Measurements from ENCODE around the gene ECT2. TPM values are rescaled to one million over a fixed set of nuclear protein-coding genes. Genes with fewer than 3 reads are reported as not detected.

ECT2 gene
- total and polyA plus RNA-seq, 7 experiments from 2014 or later: 1.3 to 41.2 (median 1.9) TPM

DNA sequence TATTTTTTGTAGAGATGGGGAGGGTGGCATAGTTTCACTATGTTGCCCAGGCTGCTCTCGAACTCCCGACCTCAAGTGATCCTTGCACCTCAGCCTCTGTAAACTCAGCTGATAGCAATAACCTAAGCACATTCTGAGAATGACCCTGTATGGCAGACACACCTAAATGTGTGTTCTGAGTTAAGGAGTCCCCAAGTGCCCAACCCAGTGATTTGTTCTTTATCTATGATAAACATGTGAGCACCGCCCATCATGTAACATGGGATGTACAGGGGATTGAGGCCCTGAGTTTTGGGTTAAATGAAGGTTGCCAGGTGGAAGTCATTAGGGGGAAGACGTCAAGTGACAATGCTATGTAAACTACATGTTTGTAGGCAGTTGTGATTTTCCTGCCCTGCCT, 45.4 kb upstream of the ECT2 start:
- intact Hi-C loops (cut with micrococcal nuclease): no loop called here
- DNase-seq (no peak), ATAC-seq (no peak)
- Histone ChIP-seq H3K4me3 (ENCODE audit: low read length) (no peak overlapping the region), H3K9me3 (ENCODE audit: control insufficient read depth in 2 of 3, low read length in 3 of 3) (no peaks in the 10 kb centered on the region), H3K36me3 (ENCODE audit: control insufficient read depth in 2 of 3, insufficient read depth in 3 of 3, low read length in 3 of 3) (no peaks in the 10 kb centered on the region), H3K27me3 (ENCODE audit: control insufficient read depth in 2 of 2, insufficient read depth in 2 of 2, low read length in 2 of 2) (no peaks in the 10 kb centered on the region), H3K4me1 (ENCODE audit: control insufficient read depth in 2 of 2, insufficient read depth in 2 of 2, low read length in 2 of 2) (peaks cover 5 to 13% of the 10 kb centered on the region in 2 donors), H3K27ac (ENCODE audit: low read depth, low read length) (no peak overlapping the region)
- Mint-ChIP-seq H3K4me1 (peaks cover 16 to 27% (median 18%) of the 10 kb centered on the region in 7 donors), H3K9me3 (no peaks in the 10 kb centered on the region), H3K36me3 (peaks cover 0 to 9% (median 0%) of the 10 kb centered on the region in 5 donors), H3K27ac (peak overlapping the region in 1 of 9 donors; percentile 59), H3K4me3 (no peak overlapping the region), H3K27me3 (peaks cover 0 to 2% (median 0%) of the 10 kb centered on the region in 5 donors)
- POLR2A ChIA-PET: no interaction called here
- CTCF ChIA-PET: no interaction called here

DNA sequence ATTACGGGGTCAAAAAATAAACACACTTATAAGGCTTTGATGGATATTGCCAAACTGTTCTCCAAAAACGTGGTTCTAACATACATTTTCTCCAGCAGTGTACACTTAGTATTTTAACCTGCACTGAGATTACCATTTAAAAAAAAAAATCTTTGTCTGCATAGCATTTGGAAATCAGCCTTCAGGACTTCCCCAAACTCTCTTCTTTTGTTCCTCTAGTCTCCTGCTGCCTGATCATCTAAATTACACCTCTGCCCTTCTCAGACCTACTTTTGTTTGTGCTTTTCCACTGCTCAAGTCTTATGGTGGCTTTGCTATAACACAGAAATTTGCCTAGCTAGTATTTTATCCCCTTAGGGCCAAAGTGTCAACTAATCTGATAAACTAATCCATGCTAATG, 43.5 kb upstream of the ECT2 start:
- ChIA-PET POLR2A (interaction anchor here (0.7 kb wide), 1 partner anchor 1209 kb away, joined by 3 read pairs; no protein-coding TSS in a partner anchor), CTCF (no interaction called here)
- peaks cover 5 to 13% of the 10 kb centered on the region in 2 donors for H3K4me1 ChIP-seq (ENCODE audit: control insufficient read depth in 2 of 2, insufficient read depth in 2 of 2, low read length in 2 of 2)
- Mint-ChIP-seq H3K4me1 (peaks cover 15 to 34% (median 22%) of the 10 kb centered on the region in 7 donors), H3K27me3 (peaks cover 0 to 5% (median 0%) of the 10 kb centered on the region in 5 donors), H3K4me3 (no peak overlapping the region), H3K36me3 (peaks cover 0 to under 1% (median 0%) of the 10 kb centered on the region in 5 donors), H3K27ac (no peak overlapping the region), H3K9me3 (no peaks in the 10 kb centered on the region)
- ATAC-seq (no peak), DNase-seq (no peak)
- no peak overlapping the region for H3K27ac ChIP-seq (ENCODE audit: low read depth, low read length)
- no peaks in the 10 kb centered on the region for H3K27me3 ChIP-seq (ENCODE audit: control insufficient read depth in 2 of 2, insufficient read depth in 2 of 2, low read length in 2 of 2)
- H3K36me3 ChIP-seq (ENCODE audit: control insufficient read depth in 2 of 3, insufficient read depth in 3 of 3, low read length in 3 of 3): no peaks in the 10 kb centered on the region
- H3K9me3 ChIP-seq (ENCODE audit: control insufficient read depth in 2 of 3, low read length in 3 of 3): no peaks in the 10 kb centered on the region
- intact Hi-C loops (cut with micrococcal nuclease): no loop called here
- no peak overlapping the region for H3K4me3 ChIP-seq (ENCODE audit: low read length)

DNA sequence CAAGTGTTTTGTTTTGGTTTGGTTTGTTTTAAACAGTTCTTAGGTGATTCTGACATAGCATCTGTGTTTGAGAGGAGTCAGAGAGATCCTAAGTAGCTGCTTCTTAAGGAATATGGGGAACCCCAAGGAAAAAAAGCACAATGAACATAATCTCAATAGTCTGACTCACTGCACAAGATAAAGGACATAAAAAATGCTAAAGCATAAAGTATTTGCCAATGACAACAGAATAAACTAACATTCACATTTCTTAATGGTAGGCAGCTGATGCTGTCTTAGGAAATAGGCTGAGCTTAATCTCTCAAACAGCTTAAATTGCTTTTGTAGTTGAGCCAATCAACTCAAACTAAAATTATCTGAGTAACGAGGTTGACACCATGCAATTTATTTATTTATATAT, 42.6 kb upstream of the ECT2 start:
- ATAC-seq (no peak), DNase-seq (no peak)
- Histone ChIP-seq H3K36me3 (ENCODE audit: control insufficient read depth in 2 of 3, insufficient read depth in 3 of 3, low read length in 3 of 3) (no peaks in the 10 kb centered on the region), H3K27ac (ENCODE audit: low read depth, low read length) (no peak overlapping the region), H3K9me3 (ENCODE audit: control insufficient read depth in 2 of 3, low read length in 3 of 3) (no peaks in the 10 kb centered on the region), H3K4me3 (ENCODE audit: low read length) (no peak overlapping the region), H3K4me1 (ENCODE audit: control insufficient read depth in 2 of 2, insufficient read depth in 2 of 2, low read length in 2 of 2) (peaks cover 5 to 13% of the 10 kb centered on the region in 2 donors), H3K27me3 (ENCODE audit: control insufficient read depth in 2 of 2, insufficient read depth in 2 of 2, low read length in 2 of 2) (no peaks in the 10 kb centered on the region)
- Mint-ChIP-seq H3K9me3 (no peaks in the 10 kb centered on the region), H3K36me3 (no peaks in the 10 kb centered on the region), H3K27me3 (peaks cover 0 to 10% (median 0%) of the 10 kb centered on the region in 5 donors), H3K4me3 (no peak overlapping the region), H3K4me1 (peaks cover 14 to 34% (median 21%) of the 10 kb centered on the region in 7 donors), H3K27ac (peak overlapping the region in 1 of 9 donors; percentile 25)
- intact Hi-C loops (cut with micrococcal nuclease): no loop called here
- ChIA-PET POLR2A (no interaction called here), CTCF (interaction anchor here (1.1 kb wide), 1 partner anchor 34 kb away, joined by 3 read pairs; no protein-coding TSS in a partner anchor)

DNA sequence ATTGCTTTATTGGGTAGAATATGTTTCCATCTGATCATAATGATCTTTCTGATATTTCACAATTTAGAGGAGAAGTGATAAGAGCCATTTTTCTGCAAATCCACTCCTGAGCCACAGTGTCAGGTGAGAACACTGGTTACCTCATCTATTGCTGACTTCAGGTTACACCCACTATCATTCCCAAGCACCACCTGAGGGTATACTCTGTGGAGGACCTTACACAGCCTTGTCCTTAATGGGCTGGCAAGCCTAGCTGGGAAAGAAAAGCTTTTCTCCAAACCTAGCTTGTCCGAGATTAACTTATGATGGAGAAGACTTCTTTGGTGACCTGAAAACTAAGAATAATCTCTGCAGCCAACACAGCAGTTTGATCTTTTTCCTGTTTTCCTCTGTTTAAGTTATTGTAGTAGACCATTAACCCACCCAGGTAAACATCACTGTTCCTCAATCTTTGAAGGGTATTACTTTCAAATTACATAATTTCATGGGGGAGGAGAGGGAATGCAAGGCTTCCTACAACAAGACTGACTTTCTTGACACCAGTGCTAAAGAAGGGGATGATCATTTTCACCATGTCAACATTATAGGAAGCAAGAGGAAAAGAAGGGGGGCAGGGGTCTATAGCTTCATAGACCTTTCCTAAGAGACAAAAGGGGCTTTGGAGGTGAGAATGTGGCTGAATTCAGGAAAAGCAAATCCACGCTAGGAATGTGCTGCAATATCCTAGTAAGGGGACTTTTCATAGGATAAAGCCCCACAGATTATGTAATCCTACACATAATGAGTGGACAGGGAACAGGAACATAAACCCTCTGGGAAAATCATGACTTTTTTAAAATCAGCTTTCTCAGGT, 41.4 kb upstream of the ECT2 start:
- Histone ChIP-seq H3K4me3 (ENCODE audit: low read length) (peak overlapping the region; percentile 90), H3K27ac (ENCODE audit: low read depth, low read length) (no peak overlapping the region), H3K4me1 (ENCODE audit: control insufficient read depth in 2 of 2, insufficient read depth in 2 of 2, low read length in 2 of 2) (peaks cover 5 to 13% of the 10 kb centered on the region in 2 donors), H3K9me3 (ENCODE audit: control insufficient read depth in 2 of 3, low read length in 3 of 3) (no peaks in the 10 kb centered on the region), H3K27me3 (ENCODE audit: control insufficient read depth in 2 of 2, insufficient read depth in 2 of 2, low read length in 2 of 2) (no peaks in the 10 kb centered on the region), H3K36me3 (ENCODE audit: control insufficient read depth in 2 of 3, insufficient read depth in 3 of 3, low read length in 3 of 3) (no peaks in the 10 kb centered on the region)
- H3K27me3 Mint-ChIP-seq: peaks cover 0 to 17% (median 0%) of the 10 kb centered on the region in 5 donors
- ChIA-PET POLR2A (interaction anchor here (0.6 kb wide), 1 partner anchor 12 kb away, joined by 3 read pairs; no protein-coding TSS in a partner anchor), CTCF (interaction anchor here (1.1 kb wide), 1 partner anchor 36 kb away, joined by 3 read pairs; no protein-coding TSS in a partner anchor)
- H3K9me3 Mint-ChIP-seq: no peaks in the 10 kb centered on the region
- DNase-seq (no peak), ATAC-seq (no peak)
- H3K4me3 Mint-ChIP-seq: peak overlapping the region; percentile 49 to 98 (median 97)
- intact Hi-C loops (cut with micrococcal nuclease): no loop called here
- H3K4me1 Mint-ChIP-seq: peaks cover 14 to 29% (median 21%) of the 10 kb centered on the region in 7 donors
- H3K36me3 Mint-ChIP-seq: no peaks in the 10 kb centered on the region
- H3K27ac Mint-ChIP-seq: peak overlapping the region in 1 of 9 donors; percentile 82

DNA sequence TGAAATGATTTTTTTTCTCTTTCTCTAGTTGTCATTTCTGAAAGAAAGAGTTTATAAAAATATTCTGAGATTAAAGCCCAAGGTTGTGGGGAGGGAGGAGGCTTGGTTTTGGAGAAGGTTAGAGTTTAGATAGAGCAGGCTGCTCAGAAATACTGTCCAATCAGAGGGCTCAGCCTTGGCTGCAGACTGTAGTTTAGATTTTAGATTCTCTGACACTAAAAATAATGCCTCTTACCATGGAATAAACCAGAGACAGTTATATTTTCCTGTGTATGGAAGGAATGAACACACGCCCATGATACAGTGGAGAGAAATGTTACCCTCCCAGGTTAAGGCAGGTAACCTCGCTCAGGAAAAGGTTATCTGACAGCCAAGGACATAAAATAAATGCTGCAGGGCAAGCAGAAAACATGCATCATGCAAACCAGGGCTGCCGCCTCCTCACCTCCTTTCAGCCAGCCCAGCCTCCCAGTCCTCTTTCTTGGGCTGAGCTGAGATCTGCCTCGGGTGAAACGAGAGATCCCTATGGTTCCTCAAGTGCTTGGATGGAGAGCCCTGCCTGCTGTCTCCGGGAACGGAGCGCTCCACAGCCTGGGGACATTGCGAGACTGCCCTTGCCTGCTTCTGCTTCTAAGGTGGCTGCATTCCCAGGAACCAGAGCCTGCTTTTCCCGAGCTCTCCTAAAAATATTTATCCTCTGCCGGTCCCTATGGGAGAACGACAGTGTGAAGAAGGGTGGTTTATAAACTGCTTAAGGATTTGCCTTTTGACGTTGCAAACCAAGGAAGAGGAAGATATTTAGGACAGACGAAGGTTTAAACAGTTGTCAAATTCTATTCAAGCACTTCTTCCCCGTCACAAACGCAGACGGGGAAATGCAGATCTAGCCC, 40.5 kb upstream of the ECT2 start:
- H3K27ac ChIP-seq (ENCODE audit: low read depth, low read length): peak overlapping the region; percentile 45
- POLR2A ChIA-PET: interaction anchor here (0.6 kb wide), 1 partner anchor 12 kb away, joined by 3 read pairs; no protein-coding TSS in a partner anchor
- H3K4me1 ChIP-seq (ENCODE audit: control insufficient read depth in 2 of 2, insufficient read depth in 2 of 2, low read length in 2 of 2): peaks cover 5 to 13% of the 10 kb centered on the region in 2 donors
- no peaks in the 10 kb centered on the region for H3K36me3 ChIP-seq (ENCODE audit: control insufficient read depth in 2 of 3, insufficient read depth in 3 of 3, low read length in 3 of 3)
- H3K27ac Mint-ChIP-seq: peak overlapping the region; percentile 53 to 95 (median 82)
- no peaks in the 10 kb centered on the region for H3K27me3 ChIP-seq (ENCODE audit: control insufficient read depth in 2 of 2, insufficient read depth in 2 of 2, low read length in 2 of 2)
- ATAC-seq (peak; percentile 3), DNase-seq (peak in 3 of 9 donors; percentile 8 to 24 (median 12))
- peaks cover 0 to 17% (median 0%) of the 10 kb centered on the region in 5 donors for H3K27me3 Mint-ChIP-seq
- H3K4me1 Mint-ChIP-seq: peaks cover 12 to 26% (median 21%) of the 10 kb centered on the region in 7 donors
- H3K9me3 ChIP-seq (ENCODE audit: control insufficient read depth in 2 of 3, low read length in 3 of 3): no peaks in the 10 kb centered on the region
- intact Hi-C loops (cut with micrococcal nuclease): loop anchor here in 1 of 2 donors (2.0 kb wide), 1 partner anchor 603 kb away; no protein-coding TSS in a partner anchor
- H3K9me3 Mint-ChIP-seq: no peaks in the 10 kb centered on the region
- CTCF ChIA-PET: interaction anchor here (0.6 to 0.7 kb wide), 2 partner anchors 100 to 987 kb away, joined by 3 to 4 read pairs; no protein-coding TSS in a partner anchor
- peak overlapping the region; percentile 90 for H3K4me3 ChIP-seq (ENCODE audit: low read length)
- H3K4me3 Mint-ChIP-seq: peak overlapping the region; percentile 93 to 98 (median 97)
- H3K36me3 Mint-ChIP-seq: no peaks in the 10 kb centered on the region

All from naive thymus-derived CD4-positive, alpha-beta T cell (primary cell).